ENCODE results near the gene CNST.
"Not testable (repeated sequence)": the region's sequence is repeated elsewhere in the genome, so short reads cannot be mapped to it uniquely, and the experiment has no call there.

The CNST gene

DNA sequence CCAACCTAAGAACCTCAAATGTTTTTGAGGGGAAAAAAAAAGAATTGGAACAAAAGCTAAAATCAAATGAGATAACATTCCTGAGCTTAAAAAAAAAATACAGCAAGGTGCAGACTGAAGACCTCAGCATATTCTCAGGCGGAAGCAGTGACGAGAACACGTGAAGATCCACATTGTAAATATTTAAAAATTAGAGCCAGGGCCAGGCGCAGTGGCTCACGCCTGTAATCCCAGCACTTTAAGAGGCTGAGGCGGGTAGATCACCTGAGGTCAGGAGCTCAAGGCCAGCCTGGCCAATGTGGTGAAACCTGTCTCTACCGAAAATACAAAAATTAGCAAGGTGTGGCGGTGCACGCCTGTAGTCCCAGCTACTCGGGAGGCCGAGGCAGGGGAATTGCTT lies 15.9 kb upstream of the CNST start:
- TF ChIP-seq, protein P1, sequence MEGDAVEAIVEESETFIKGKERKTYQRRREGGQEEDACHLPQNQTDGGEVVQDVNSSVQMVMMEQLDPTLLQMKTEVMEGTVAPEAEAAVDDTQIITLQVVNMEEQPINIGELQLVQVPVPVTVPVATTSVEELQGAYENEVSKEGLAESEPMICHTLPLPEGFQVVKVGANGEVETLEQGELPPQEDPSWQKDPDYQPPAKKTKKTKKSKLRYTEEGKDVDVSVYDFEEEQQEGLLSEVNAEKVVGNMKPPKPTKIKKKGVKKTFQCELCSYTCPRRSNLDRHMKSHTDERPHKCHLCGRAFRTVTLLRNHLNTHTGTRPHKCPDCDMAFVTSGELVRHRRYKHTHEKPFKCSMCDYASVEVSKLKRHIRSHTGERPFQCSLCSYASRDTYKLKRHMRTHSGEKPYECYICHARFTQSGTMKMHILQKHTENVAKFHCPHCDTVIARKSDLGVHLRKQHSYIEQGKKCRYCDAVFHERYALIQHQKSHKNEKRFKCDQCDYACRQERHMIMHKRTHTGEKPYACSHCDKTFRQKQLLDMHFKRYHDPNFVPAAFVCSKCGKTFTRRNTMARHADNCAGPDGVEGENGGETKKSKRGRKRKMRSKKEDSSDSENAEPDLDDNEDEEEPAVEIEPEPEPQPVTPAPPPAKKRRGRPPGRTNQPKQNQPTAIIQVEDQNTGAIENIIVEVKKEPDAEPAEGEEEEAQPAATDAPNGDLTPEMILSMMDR (IDR thresholded peaks at IDR 0.05; ENCODE audit: control extremely low read depth, extremely low read depth, low read depth, missing control alignments), result no peak
- CTCF ChIA-PET, result no interaction called here
- DNase-seq (ENCODE audit: extremely low spot score), result no peak
- POLR2A ChIA-PET, result no interaction called here

DNA sequence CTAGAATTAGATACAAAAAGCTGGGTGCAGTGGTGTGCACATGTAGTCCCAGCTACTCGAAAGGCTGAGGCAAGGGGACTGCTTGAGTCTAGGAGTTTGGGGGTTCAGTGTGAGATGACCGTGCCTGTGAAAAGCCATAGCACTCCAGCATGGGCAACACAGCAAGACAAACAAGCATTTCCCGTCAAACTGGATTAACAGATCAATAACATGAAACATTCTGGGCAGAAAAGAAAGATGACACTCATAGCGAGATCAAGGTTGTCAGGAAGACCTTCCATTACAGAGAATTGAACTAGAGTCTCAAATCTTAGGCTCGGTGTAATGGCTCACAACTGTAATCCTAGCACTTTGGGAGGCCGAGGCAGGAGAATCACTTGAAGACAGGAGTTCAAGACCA lies 14.1 kb upstream of the CNST start:
- CTCF ChIA-PET, result no interaction called here
- no peak for DNase-seq (ENCODE audit: extremely low spot score)
- POLR2A ChIA-PET, result no interaction called here
- TF ChIP-seq, protein P1 (IDR thresholded peaks at IDR 0.05; ENCODE audit: control extremely low read depth, extremely low read depth, low read depth, missing control alignments), result no peak

DNA sequence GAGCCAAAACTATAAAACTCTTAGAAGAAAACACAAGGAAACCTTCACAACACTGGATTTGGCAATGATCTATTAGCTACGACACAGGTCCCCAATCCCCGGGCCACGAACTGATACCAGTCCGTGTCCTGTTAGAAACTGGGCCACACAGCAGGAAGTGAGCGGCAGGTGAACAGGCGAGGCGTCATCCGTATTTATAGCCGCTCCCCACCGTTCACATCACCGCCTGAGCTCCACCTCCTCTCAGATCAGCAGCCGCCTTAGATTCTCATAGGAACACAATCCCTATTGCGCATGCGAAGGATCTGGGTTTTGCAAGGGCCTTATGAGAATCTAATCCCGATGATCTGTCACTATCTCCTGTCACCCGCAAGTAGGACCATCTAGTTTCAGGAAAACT lies 12.1 kb upstream of the CNST start:
- POLR2A ChIA-PET, result no interaction called here
- CTCF ChIA-PET, result no interaction called here

DNA sequence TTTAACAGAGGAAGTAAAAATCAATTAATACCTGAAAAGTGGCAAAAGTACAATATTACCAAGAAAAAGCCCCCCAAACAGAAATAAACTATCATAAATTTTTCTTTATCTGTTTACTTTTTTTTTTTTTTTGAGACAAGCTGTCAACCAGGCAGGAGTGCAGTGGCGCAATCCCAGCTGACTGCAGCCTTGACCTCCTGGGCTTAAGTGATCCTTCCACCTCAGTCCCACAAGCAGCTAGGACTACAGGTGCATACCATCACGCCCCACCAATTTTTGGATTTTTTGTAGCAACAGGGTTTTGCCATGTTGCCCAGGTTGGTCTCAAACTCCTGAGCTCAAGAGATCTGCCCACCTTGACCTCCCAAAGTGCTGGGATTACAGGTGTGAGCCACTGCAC lies 8.2 kb upstream of the CNST start:
- TF ChIP-seq, protein P1 (IDR thresholded peaks at IDR 0.05; ENCODE audit: control extremely low read depth, extremely low read depth, low read depth, missing control alignments), result no peak
- CTCF ChIA-PET, result interaction anchor here (0.8 kb wide), 1 partner anchor 10 kb away, joined by 3 read pairs; no protein-coding TSS in a partner anchor

More for the DNA sequence above, 12.1 kb upstream of the CNST start:
- no peak for DNase-seq (ENCODE audit: extremely low spot score)
- TF ChIP-seq, protein P1 (IDR thresholded peaks at IDR 0.05; ENCODE audit: control extremely low read depth, extremely low read depth, low read depth, missing control alignments), result no peak

DNA sequence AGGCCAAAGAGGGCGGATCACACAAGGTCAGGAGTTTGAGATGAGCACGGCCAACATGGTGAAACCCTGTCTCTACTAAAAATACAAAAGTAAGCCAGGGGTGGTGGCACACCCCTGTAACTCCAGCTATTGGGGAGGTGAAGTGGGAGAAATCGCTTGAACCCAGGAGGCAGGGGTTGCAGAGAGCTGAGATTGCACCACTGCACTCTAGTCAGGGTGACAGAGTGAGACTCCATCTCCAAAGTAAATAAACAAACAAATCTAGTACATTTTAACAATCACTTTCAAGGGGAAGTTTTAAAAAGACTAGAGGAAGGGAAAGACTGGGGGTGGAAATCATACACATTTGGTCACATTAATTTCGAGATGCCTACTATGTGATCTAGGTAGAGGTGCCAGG lies 6.9 kb upstream of the CNST start:
- no peak for DNase-seq (ENCODE audit: extremely low spot score)
- CTCF ChIA-PET, result interaction anchor here (1.6 to 1.8 kb wide), 2 partner anchors 12 to 36 kb away, joined by 3 read pairs; no protein-coding TSS in a partner anchor
- POLR2A ChIA-PET, result no interaction called here

More for the DNA sequence above, 8.2 kb upstream of the CNST start:
- DNase-seq (ENCODE audit: extremely low spot score), result no peak
- POLR2A ChIA-PET, result no interaction called here

DNA sequence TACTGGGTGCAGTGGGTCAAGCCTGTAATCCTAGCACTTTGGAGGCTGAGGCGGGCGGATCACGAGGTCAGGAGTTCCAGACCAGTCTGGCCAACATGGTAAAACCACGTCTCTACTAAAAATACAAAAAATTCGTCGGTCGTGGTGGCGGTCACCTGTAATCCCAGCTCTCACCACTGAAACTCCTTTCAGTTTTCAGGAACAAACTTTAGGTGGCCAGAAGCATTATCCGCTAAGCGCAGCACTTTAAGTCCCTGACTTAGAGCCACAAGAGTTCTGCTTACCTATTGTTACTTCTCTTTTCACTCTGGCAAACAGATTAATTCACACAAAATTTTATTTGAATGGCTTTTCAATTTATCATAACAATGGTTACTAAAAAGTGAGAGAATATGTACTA lies 5.4 kb upstream of the CNST start:
- POLR2A ChIA-PET; CTCF ChIA-PET; DNase-seq (ENCODE audit: extremely low spot score): not testable (repeated sequence)

More for the DNA sequence above, 6.9 kb upstream of the CNST start:
- TF ChIP-seq, protein P1 (IDR thresholded peaks at IDR 0.05; ENCODE audit: control extremely low read depth, extremely low read depth, low read depth, missing control alignments), result no peak

DNA sequence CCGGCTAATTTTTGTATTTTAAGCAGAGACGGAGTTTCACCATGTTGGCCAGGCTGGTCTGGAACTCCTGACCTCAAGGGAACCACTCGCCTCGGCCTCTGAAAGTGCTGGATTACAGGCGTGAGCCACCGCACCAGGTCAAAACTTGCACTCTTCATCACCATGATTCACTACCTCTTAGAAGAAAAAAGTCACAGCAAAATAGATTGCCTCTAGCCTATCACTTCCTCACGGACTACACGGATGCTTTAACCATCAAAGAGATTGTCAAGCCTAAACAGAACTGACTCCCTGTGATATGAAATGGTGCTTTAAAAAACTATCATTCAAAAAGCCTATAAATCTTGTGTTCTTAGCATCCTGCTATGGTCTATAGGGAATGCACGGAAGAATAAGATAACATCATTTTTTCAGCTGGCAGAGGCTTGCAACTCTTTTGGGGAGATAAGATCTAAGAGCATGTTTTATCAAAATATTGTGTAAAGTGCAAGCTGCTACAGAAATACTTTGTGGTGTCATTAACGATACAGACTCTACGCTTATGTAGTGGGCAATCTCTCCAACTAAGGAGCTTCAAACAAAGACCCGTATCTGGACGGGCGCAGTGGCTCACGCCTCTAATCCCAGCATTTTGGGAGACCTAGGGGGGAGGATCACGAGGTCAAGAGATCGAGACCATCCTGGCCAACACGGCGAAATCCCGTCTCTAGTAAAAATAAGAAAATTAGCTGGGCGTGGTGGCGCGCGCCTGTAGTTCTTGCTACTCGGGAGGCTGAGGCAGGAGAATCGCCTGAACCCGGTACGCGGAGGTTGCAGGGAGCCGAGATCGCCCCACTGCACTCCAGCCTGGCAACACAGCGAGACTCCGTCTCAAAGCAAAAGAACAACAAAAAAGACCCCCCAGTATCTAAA lies 1.2 kb upstream of the CNST start:
- POLR2A ChIA-PET, result no interaction called here
- CTCF ChIA-PET, result interaction anchor here (1.6 to 2.5 kb wide), 2 partner anchors 14 to 131 kb away, joined by 3 to 8 read pairs; no protein-coding TSS in a partner anchor
- TF ChIP-seq, protein P1 (IDR thresholded peaks at IDR 0.05; ENCODE audit: control extremely low read depth, extremely low read depth, low read depth, missing control alignments), result no peak
- no peak for DNase-seq (ENCODE audit: extremely low spot score)

Data from GM10248 (cell line).